SHP77 treated with DMSO at 0.1 percent for 48 hours (cell line): ENCODE data around the gene LCMT1.

ENCODE experiments used
- DNase-seq: peaks from one replicate; lab custom pipeline; 2025; lab: John Stamatoyannopoulos, UW

LCMT1 gene

GRCh38 chr16:25199457-25199856 is 87.9 kb downstream of the LCMT1 start:
- no peak for DNase-seq

DNA sequence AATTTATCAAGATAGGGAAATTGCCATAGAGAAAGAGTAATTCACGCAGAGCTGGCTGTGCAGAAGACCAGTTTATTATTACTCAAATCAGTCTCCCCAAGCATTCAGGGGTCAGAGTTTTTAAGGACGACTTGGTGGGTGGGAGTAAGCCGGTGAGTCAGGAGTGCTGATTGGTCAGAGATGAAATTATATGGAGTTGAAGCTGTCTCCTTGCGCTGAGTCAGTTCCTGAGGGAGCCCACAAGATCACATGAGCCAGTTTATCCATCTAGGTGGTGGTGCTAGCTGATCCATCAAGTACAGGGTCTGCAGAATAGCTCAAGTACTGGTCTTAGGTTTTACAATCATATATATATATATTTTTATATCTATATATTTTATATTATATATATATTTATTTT is 99.2 kb downstream of the LCMT1 start:
- no peak for DNase-seq

- no peak for DNase-seq
Measured at GRCh38 chr16:25212636-25213035, 101.1 kb downstream of the LCMT1 start.

DNA sequence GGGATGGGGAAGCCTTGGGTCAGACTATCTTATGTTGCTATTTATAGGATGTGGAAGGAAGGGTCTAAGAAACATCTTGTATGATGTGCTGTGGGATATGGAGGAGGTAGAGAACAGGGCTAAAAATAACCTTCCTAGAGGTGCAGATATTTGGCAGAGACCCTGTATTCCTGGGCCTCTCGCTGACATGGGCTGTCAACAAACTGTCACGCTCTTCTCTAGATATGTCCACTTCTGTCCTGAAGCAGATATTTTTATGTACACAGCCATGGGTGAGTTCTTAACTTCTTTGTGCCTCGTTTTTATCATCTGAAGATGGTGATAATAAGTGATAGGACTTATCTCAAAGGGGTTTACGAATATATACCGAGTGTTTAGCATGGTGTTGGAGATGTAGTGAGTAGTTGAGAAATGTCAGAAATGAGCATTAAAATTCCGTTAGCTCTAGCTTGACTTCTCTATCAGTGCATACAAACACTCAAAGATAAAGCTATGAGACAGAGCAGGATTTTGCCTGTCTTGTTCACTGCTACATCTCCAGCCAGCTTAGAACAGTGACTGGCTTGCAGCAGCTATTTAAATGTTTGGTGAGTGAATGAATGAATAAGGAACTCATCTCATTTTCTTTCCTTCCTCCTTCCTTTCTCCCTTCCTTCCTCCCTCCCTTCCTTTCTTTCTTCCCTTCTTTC is 102.3 kb downstream of the LCMT1 start:
- DNase-seq = no peak

DNA sequence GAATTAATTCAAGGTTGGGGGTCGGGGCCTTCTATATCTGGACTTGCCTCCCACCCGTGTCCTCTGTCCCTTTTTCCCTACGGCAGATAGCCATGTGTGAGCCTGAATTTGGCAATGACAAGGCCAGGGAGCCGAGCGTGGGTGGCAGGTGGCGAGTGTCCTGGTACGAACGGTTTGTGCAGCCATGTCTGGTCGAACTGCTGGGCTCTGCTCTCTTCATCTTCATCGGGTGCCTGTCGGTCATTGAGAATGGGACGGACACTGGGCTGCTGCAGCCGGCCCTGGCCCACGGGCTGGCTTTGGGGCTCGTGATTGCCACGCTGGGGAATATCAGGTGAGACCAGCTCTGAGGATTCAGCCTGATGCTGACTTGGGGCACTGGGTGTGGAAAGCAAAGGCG is 105.6 kb downstream of the LCMT1 start:
- DNase-seq = no peak

- no peak for DNase-seq
Measured at GRCh38 chr16:25217921-25218320, 106.4 kb downstream of the LCMT1 start.

GRCh38 chr16:25219070-25219737 is 107.7 kb downstream of the LCMT1 start:
- DNase-seq = no peak

GRCh38 chr16:25222959-25223358 is 111.4 kb downstream of the LCMT1 start:
- no peak for DNase-seq

DNA sequence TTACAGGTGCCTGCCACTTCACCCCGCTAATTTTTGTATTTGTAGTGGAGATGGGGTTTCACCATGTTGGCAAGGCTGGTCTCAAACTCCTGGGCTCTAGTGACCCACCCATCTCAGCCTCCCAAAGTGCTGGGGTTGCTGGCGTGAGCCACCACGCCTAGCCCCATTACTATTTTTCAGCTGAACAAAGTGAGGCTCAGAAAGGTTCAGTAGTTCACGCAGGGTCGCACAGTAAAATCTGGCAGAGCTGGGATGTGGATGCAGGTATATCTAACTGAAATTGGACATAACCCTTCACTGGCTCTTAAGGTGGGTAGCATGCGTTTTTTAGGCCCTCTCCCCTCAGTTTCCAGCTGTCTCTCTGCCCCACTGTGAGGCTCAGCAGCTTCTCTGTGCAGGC is 112.4 kb downstream of the LCMT1 start:
- no peak for DNase-seq

- DNase-seq = no peak
Measured at GRCh38 chr16:25224731-25225319, 113.3 kb downstream of the LCMT1 start.
